Retinal pigment epithelial cell (primary cell): ENCODE results near the gene ZSWIM3.
"Not testable (repeated sequence)": the region's sequence is repeated elsewhere in the genome, so short reads cannot be mapped to it uniquely, and the experiment has no call there.

Source experiments
- DNase-seq: peaks from one replicate; pipeline ENCODE4 v3.0.0-alpha.2; 2010; ENCODE audit warnings: low read depth
- H3K4me3 ChIP-seq: 2 replicates; pipeline ENCODE4 v1.5.1; 2011; ENCODE audit warnings: mild to moderate bottlenecking, low read length, control low read depth, moderate library complexity
- CTCF ChIP-seq: conservative IDR thresholded peaks from 2 replicates; pipeline ENCODE4 v1.5.1; 2011; ENCODE audit warnings: low read depth, low read length, control low read depth, inconsistent platforms

ZSWIM3 gene

GRCh38 chr20:45893831-45894230, 36.4 kb downstream of the ZSWIM3 start:
- TF ChIP-seq CTCF, result no peak
- H3K4me3 ChIP-seq, result no peak overlapping the region
- no peak for DNase-seq

- H3K4me3 ChIP-seq, result no peak overlapping the region
- no peak for TF ChIP-seq CTCF
- no peak for DNase-seq
These were observed 37.4 kb downstream of the ZSWIM3 start for GRCh38 chr20:45894797-45895196.

GRCh38 chr20:45896641-45897161, 39.3 kb downstream of the ZSWIM3 start:
- TF ChIP-seq CTCF, result no peak
- H3K4me3 ChIP-seq, result no peak overlapping the region
- no peak for DNase-seq

- no peak for TF ChIP-seq CTCF
- no peak overlapping the region for H3K4me3 ChIP-seq
These were observed 39.9 kb downstream of the ZSWIM3 start for GRCh38 chr20:45897289-45897688.

GRCh38 chr20:45897692-45898091, 40.3 kb downstream of the ZSWIM3 start:
- TF ChIP-seq CTCF, result no peak
- H3K4me3 ChIP-seq, result no peak overlapping the region
- no peak for DNase-seq

More at GRCh38 chr20:45897289-45897688, 39.9 kb downstream of the ZSWIM3 start:
- DNase-seq, result no peak

GRCh38 chr20:45898285-45898684, 40.9 kb downstream of the ZSWIM3 start:
- H3K4me3 ChIP-seq, result no peak overlapping the region
- no peak for DNase-seq
- no peak for TF ChIP-seq CTCF

GRCh38 chr20:45899046-45899835, 41.8 kb downstream of the ZSWIM3 start:
- no peak for DNase-seq
- no peak overlapping the region for H3K4me3 ChIP-seq
- no peak for TF ChIP-seq CTCF

GRCh38 chr20:45901332-45901731, 43.9 kb downstream of the ZSWIM3 start:
- not testable (repeated sequence) for DNase-seq, H3K4me3 ChIP-seq
